Measurements from ENCODE around the gene DNAJC9.
"Not testable (repeated sequence)": the region's sequence is repeated elsewhere in the genome, so short reads cannot be mapped to it uniquely, and the experiment has no call there.

The DNAJC9 gene, protein sequence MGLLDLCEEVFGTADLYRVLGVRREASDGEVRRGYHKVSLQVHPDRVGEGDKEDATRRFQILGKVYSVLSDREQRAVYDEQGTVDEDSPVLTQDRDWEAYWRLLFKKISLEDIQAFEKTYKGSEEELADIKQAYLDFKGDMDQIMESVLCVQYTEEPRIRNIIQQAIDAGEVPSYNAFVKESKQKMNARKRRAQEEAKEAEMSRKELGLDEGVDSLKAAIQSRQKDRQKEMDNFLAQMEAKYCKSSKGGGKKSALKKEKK

DNA sequence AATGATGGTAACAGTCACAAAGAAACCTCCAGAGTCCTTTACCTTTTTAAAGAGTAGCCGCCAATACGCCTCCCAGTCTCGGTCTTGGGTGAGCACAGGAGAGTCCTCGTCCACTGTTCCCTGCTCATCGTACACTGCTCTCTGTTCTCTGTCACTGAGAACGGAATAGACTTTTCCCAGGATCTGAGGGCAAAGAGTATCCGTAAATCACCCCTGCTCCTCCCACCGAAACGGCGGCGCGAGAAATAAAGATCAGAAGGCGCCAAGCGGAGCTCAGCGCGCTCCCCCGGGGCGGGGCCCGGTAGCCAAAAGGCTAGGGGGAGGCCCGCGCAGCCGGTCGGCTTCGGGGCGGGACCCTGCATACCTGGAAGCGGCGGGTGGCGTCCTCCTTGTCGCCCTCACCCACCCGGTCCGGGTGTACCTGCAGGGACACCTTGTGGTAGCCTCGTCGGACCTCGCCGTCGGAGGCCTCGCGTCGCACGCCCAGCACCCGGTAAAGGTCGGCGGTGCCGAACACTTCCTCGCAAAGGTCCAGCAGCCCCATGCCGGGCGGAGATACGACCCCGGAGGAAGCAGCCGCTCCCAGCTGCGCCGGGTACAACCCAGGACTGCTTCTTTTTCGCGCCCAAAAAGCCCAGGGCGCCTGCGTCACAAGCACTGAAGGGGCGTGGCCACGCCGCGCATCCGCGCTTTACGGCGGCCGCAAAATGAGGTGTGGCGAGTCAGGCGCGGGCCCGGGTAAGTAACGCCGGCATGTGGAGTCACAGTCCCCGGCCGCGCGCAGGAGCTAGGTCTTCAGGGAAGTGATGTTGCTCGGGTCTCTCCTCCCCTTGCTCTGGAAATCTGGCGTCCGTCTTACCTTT, at the start of gene DNAJC9:
Gene DNAJC9, minus strand, starts transcription at position 610 of the 863 bp plus-strand sequence. Its CDS starts 66 bp downstream, at position 544.
- peak; percentile 86 for DNase-seq

- DNase-seq = no peak
Observed at GRCh38 chr10:73293461-73293860, 46.4 kb upstream of the DNAJC9 start.

DNA sequence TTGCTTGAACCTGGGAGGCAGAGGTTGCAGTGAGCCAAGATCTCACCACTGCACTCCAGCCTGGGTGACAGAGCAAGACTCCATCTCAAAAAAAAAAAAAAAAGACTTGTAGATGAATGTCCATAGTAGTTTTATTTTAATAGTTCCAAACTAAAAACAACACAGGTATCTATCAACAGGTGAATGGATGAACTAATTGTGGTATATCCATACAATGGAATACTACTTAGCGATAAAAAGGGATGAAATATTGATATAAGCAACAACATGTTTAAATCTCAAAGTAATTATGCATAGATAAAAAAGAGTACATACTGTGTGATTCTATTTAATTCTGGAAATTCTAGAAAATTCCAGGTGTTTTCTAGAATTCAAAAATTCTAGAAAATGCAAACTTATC, 42.9 kb upstream of the DNAJC9 start:
- no peak for DNase-seq

GRCh38 chr10:73287441-73287840, 40.4 kb upstream of the DNAJC9 start:
- DNase-seq = no peak

DNA sequence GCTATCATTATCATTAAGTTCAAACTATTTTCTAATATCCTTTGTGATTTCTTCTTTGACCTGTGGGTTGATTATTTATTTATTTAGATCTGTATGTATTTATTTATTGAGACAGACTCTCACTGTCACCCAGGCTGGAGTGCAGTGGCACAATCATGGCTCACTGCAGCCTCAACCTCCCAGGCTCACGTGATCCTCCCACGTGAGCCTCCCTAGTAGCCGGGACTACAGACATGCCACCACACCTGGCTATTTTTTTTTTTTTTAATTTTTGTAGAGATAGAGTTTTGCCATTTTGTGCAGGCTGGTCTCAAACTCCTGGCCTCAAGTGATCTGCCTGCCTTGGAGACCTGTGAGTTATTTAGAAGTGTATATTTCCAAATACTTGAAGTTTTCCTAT, 34.0 kb upstream of the DNAJC9 start:
- no peak for DNase-seq

- DNase-seq = no peak
Observed at GRCh38 chr10:73264423-73264822, 17.4 kb upstream of the DNAJC9 start.

- no peak for DNase-seq
Observed at GRCh38 chr10:73263693-73264347, 16.8 kb upstream of the DNAJC9 start.

- no peak for DNase-seq
Observed at GRCh38 chr10:73262880-73263555, 16.0 kb upstream of the DNAJC9 start.

DNA sequence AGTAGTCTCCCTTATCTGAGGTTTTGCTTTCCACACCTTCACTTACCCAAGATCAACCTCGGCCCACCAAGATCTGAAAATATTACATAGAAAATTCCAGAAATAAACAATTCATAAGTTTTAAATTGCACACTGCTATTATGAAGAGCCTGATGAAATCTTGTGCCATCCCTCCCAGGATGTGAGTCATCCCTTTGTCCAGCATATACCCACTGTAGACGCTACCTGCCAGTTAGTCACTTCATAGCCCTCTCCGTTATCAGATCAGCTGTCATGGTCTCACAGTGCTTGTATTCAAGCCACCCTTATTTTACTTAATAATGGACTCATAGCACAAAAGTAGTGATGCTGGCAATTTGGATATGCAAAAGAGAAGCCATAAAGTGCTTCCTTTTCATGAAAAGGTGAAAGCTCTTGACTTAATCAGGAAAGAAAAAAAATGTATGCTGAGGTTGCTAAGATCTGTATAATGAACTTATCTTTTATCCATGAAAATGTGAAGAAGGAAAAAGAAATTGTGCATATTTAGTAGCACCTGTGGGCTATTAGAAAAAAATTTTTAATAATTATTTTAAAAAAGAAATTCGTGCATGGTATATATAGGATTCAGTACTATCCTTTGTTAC, 15.2 kb upstream of the DNAJC9 start:
- DNase-seq = no peak

- no peak for DNase-seq
Observed at GRCh38 chr10:73261362-73261995, 14.4 kb upstream of the DNAJC9 start.

GRCh38 chr10:73258612-73259011, 11.6 kb upstream of the DNAJC9 start:
- DNase-seq = not testable (repeated sequence)

DNA sequence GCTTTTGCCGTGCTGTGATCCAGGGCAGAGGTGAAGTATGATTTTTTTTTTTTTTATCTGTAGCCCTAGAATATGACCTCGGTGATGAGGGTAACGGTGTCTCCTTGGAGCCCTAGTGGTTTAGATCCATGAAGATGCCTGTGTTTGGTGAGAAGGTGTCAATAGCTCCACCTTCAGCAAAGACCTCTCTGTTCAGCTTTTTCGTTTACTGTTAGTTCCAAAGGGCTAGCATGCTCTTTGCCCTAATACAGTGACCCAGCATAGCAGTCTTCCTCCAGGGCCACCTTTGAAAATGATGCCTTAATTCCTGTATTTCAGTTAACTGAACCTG, 6.1 kb upstream of the DNAJC9 start:
- peak; percentile 9 for DNase-seq

DNA sequence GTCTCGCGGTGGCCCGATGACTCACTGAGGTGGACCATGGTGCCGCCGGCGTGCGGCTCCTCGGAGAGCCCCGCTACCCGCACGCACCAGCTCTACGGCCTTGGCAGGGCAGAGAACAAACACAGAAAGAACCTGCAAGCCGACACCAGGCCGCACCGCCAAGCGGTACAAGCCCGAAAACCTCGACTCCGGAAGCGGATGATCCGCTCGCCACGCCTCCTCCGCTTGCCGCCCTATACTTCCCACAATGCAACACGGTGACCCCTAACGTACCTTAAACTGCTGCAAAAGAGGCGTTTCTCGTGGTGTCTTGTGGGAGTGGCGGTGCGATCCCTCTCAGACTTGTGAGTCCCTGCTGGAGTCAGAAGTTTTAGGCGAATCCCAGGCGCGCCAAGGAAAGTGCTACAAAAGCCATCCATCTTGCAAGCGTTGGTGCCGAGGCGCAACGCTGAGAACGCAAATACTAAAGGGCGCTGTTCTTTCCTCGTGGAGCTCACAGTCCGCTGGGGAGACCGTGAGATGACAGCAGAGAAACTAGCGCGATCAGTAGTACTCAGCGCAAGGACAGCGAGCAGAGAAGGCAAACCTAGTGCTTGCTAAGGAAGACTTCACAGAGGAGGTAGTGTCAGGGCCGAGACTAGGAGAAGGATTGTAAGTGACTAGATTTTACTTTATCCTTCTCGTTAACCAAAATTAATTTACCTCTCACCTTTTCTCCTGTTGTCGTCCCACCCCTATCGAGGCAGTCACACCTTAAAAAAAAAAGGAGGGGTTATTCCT, 5.6 kb upstream of the DNAJC9 start, which contains the start of gene MRPS16:
Gene MRPS16, minus strand, starts transcription at position 200 of the 780 bp plus-strand sequence. Its CDS starts 162 bp downstream, at position 38.
- peak; percentile 93 for DNase-seq

- DNase-seq = no peak
Observed at GRCh38 chr10:73251683-73252444, 4.8 kb upstream of the DNAJC9 start.

- DNase-seq = no peak
Observed at GRCh38 chr10:73248259-73248724, 1.2 kb upstream of the DNAJC9 start.

DNA sequence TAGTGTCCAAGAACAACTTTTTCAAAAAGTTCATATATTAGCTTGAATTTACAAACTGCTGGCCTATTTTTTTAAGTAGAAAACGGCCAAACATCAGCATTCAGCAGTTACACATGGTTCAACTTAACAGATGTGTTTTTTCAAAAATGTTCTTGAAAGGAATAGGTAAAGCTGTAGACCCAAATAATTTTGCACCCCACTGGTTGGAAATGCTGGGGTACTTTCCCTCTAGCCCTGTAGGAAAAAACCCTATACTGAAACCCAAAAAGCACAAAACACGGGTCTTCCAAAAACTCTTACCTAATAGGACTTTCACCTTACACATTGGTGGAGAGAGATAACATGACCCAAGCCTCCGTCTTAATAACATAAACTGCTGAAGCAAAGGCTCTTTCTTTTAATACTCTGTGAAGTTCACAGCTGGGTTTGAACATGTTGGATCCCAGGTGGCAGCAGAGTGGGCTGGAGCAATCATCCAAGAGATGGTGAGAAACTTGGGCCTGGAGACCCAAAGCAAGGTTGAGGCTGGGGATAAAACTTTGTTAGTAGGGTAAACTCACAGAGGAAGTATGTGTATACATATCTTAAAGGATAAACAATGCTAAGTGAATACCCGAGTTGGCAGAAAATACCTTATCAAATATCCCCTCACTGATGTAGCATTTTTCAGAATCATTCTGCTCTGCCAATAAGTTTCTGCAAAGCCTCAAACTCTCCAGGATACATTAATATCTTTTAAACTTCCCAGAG, 629 bp upstream of the DNAJC9 start:
- DNase-seq = no peak

GRCh38 chr10:73246322-73246645, 771 bp downstream of the DNAJC9 start:
- no peak for DNase-seq

DNA sequence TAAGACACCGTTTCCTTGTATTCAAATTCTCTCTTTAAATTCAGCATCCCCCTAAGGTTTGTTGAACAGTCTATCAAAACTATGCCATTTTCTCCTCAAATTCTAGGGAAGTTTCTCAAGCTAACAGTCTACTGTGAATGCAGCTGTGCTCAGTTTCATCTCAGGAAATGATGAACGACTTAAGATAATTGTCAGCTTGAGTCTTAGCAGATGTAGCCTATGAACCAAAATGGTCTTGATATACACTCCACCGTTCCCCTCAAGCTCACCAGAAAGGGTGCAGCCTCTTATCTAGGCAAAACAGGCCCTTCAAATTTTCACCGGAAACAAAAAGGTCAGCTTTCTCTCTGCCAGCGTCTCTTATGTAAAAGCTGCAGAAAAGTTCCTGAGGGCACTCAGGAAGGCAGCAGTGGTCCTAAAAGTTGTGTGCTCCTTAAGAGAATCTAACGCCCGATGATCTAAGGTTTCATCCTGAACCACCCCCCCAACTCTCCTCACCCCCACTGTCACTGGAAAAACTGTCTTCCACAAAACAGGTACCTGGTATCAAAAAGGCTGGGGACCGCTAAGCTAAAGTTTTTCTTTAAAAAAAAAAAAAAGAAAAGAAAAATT, 2.1 kb downstream of the DNAJC9 start:
- no peak for DNase-seq

- DNase-seq = no peak
Observed at GRCh38 chr10:73239908-73240307, 7.1 kb downstream of the DNAJC9 start.

Measured in NCI-H1092 treated with DMSO at 0.1 percent for 48 hours (cell line).